Thoracic aorta (tissue), 2 donors: ENCODE measurements around the gene MICAL2. TPM values are rescaled to one million over a fixed set of nuclear protein-coding genes. Genes with fewer than 3 reads are reported as not detected.

Experiments used
- ATAC-seq: fragments of 150-250 bp; one replicate; pipeline ENCODE4 v1.8.0; 2017; ENCODE audit warnings: low read depth; ENCODE audit not compliant: insufficient number of reproducible peaks, low FRiP score
- DNase-seq: peaks from one replicate; pipeline ENCODE4 v3.0.0-alpha.2; 2020; ENCODE audit warnings: low spot score
- H3K27ac ChIP-seq, 2 donors: fragments of 200-600 bp; sonication (generic); 1 replicate in 1 of 2; 2 replicates in 1 of 2; pipeline ENCODE4 v1.5.1; 2016; ENCODE audit warnings: mild to moderate bottlenecking in 2 of 2, moderate library complexity in 2 of 2
- H3K27me3 ChIP-seq: fragments of 200-600 bp; sonication (generic); replicated peaks from 2 replicates; pipeline ENCODE4 v1.6.0; 2016; ENCODE audit warnings: mild to moderate bottlenecking; ENCODE audit not compliant: insufficient read depth
- H3K36me3 ChIP-seq: fragments of 200-600 bp; sonication (generic); one replicate; pipeline ENCODE4 v1.5.1; 2016
- H3K4me1 ChIP-seq, 2 donors: fragments of 200-600 bp; sonication (generic); 1 replicate in 1 of 2; 2 replicates in 1 of 2; pipeline versions ENCODE4 v1.5.1 to v1.6.0; 2016; ENCODE audit warnings: low read depth in 2 of 2, mild to moderate bottlenecking in 1 of 2; ENCODE audit not compliant: control insufficient read depth in 1 of 2
- H3K4me3 ChIP-seq: fragments of 200-600 bp; sonication (generic); 2 replicates; pipeline ENCODE4 v1.5.1; 2016; ENCODE audit warnings: mild to moderate bottlenecking
- H3K9me3 ChIP-seq: fragments of 200-600 bp; sonication (generic); 2 replicates; pipeline ENCODE4 v1.5.1; 2016
- total RNA-seq, 2 donors: library from RNA; depleted of rRNA; stranded (reverse); fragments of >200 nt; gene quantifications; one replicate each; pipeline versions ENCODE4 v1.1.0 to v1.2.3, GENCODE V29; 2016
- TF ChIP-seq, protein P1 (sequence below): fragments of 200-600 bp; sonication (generic); IDR thresholded peaks from one replicate; pipeline ENCODE4 v1.5.1; 2019; ENCODE audit warnings: antibody characterized with exemption

MICAL2 gene
- total RNA-seq, 2 donors from 2014 or later: 791 to 989 TPM

GRCh38 chr11:12094872-12095800 lies 15.3 kb upstream of the MICAL2 start:
- DNase-seq: no peak
- ATAC-seq: no peak
- no peak overlapping the region for H3K27ac ChIP-seq
- TF ChIP-seq, protein P1, sequence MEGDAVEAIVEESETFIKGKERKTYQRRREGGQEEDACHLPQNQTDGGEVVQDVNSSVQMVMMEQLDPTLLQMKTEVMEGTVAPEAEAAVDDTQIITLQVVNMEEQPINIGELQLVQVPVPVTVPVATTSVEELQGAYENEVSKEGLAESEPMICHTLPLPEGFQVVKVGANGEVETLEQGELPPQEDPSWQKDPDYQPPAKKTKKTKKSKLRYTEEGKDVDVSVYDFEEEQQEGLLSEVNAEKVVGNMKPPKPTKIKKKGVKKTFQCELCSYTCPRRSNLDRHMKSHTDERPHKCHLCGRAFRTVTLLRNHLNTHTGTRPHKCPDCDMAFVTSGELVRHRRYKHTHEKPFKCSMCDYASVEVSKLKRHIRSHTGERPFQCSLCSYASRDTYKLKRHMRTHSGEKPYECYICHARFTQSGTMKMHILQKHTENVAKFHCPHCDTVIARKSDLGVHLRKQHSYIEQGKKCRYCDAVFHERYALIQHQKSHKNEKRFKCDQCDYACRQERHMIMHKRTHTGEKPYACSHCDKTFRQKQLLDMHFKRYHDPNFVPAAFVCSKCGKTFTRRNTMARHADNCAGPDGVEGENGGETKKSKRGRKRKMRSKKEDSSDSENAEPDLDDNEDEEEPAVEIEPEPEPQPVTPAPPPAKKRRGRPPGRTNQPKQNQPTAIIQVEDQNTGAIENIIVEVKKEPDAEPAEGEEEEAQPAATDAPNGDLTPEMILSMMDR: no peak
- H3K36me3 ChIP-seq: no peaks in the 10 kb centered on the region
- H3K27me3 ChIP-seq: no peaks in the 10 kb centered on the region
- H3K4me1 ChIP-seq: peaks cover 24 to 31% of the 10 kb centered on the region in 2 donors
- no peaks in the 10 kb centered on the region for H3K9me3 ChIP-seq
- no peak overlapping the region for H3K4me3 ChIP-seq

GRCh38 chr11:12097219-12097618 lies 13.2 kb upstream of the MICAL2 start:
- Histone ChIP-seq H3K27ac (no peak overlapping the region), H3K4me3 (no peak overlapping the region), H3K4me1 (peaks cover 6 to 17% of the 10 kb centered on the region in 2 donors), H3K27me3 (no peaks in the 10 kb centered on the region), H3K9me3 (no peaks in the 10 kb centered on the region), H3K36me3 (no peaks in the 10 kb centered on the region)
- TF ChIP-seq, protein P1: no peak
- DNase-seq (no peak), ATAC-seq (no peak)

DNA sequence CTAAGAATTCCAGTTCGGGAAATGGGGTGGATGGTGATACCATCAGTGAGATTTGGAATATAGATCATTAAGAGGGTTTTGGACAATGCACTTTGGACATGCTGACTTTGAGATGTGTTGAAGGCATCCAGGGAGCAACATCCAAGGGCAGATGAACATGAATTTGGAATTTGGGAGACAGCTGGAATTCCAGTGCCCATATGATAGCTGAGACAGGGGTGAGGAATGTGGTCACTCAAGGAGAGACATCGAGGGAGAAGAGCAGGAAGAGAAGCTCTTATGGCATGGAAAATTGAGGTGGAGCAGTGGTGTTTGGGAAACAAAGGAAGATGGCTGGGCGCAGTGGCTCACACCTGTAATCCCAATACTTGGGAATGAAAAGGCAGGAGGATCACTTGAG lies 11.8 kb upstream of the MICAL2 start:
- no peak overlapping the region for H3K27ac ChIP-seq
- TF ChIP-seq, protein P1: no peak
- DNase-seq (no peak), ATAC-seq (no peak)
- H3K4me3 ChIP-seq: no peak overlapping the region
- H3K27me3 ChIP-seq: no peaks in the 10 kb centered on the region
- H3K9me3 ChIP-seq: no peaks in the 10 kb centered on the region
- peaks cover under 1 to 6% of the 10 kb centered on the region in 2 donors for H3K4me1 ChIP-seq
- no peaks in the 10 kb centered on the region for H3K36me3 ChIP-seq

DNA sequence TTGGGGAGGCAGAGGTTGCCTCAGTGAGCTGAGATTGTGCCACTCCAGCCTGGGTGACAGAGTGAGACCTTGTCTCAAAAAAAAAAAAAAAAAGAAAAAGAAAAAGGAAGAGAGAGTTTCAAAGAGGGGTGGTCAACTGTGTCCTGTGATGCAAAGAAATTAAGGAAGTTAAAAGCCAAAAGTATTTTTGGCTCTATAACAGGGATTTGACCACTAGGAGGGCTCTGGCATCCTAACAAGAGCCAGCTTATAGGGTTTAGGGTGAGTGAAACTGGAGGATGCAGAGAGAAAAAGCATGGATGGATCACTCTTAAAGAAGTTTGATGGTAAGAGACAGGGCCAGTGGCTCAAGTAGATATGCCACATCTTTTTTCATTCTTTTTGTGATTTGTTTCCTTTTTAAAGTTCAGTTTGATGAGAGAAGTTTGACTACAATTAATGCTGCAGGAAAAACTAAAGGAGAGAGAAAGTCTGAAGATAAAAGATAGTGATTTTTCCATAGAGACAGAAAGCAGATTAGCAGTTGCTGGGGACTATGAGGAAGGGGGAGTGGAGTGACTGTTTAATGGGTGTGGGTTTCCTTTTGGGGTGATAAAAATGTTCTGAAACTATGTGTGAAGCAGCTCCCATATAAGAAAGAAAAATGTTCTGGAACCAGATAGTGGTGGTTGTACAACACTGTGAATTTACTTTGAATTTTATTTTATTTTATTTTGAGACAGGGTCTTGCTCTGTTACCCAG lies 11.1 kb upstream of the MICAL2 start:
- H3K27me3 ChIP-seq: no peaks in the 10 kb centered on the region
- no peak overlapping the region for H3K27ac ChIP-seq
- H3K4me3 ChIP-seq: no peak overlapping the region
- H3K36me3 ChIP-seq: no peaks in the 10 kb centered on the region
- H3K4me1 ChIP-seq: peaks cover 8 to 13% of the 10 kb centered on the region in 2 donors
- DNase-seq: no peak
- ATAC-seq: no peak
- no peaks in the 10 kb centered on the region for H3K9me3 ChIP-seq
- TF ChIP-seq, protein P1: no peak

- Histone ChIP-seq H3K4me3 (no peak overlapping the region), H3K27ac (no peak overlapping the region), H3K9me3 (no peaks in the 10 kb centered on the region), H3K36me3 (no peaks in the 10 kb centered on the region), H3K27me3 (no peaks in the 10 kb centered on the region), H3K4me1 (peaks cover 8 to 13% of the 10 kb centered on the region in 2 donors)
- ATAC-seq: no peak
- DNase-seq: no peak
- TF ChIP-seq, protein P1: no peak
These were observed 10.0 kb upstream of the MICAL2 start for GRCh38 chr11:12100429-12100828.
